DMS153 treated with DMSO at 0.1 percent for 48 hours (cell line): ENCODE results near the gene KCNT1.

Experiments
- DNase-seq: peaks from one replicate; lab custom pipeline; 2025; ENCODE audit not compliant: unreplicated experiment; lab: John Stamatoyannopoulos, UW

KCNT1 gene

DNA sequence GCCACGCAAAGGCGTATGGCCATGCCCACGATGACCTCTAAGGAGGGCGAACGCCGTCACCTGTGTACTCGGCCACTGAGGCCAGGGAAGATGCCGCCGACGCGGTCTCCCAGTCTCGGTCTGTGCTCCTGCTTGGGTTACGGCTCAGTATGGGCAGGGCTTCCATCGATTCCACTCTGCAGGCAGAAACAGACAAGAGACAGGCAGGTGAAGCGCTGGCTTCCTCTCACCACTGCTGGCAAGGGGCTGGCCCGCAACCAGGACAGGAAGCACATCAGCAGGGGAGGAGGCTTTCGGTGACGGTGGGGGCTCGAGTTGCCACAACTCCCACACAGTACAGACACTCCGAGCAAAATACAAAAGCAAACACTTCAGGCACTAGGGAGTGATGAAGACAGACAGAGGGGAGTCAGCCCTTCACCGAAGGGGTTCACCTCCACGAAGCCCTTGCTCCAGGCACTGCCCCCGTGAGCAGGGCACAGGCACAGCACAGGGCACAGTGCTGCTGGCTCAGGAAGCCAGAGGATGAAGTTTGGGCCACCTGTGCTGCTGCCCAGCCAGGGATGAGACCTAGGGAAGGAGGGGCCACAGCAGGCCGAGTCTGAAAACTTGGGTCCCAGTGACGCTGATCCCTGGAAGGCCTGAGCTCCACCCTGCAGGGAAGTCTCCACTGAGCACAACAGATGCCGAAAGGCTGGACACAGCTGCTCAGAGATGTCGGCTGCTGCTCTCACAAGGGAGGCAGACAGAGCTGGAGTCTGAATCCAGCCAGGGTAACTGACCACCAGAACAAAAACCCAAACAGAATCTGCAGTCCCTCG lies 114.1 kb downstream of the KCNT1 start:
- no peak for DNase-seq

DNA sequence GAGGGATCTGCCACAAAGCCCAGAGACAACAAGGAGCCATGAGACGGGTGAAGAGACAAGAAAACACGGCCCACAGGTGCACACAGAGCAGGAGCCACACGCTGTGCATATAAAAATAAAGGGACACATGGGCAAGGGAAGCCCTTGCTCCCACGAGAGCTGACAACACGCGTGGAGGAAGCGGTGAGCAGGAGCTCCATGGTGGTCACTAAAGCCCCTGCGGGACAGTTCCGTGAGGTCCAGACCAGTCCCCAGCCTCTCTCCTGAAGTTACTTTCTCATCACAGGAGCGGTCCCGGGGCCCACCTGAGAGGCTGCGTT lies 114.6 kb downstream of the KCNT1 start:
- DNase-seq = no peak

DNA sequence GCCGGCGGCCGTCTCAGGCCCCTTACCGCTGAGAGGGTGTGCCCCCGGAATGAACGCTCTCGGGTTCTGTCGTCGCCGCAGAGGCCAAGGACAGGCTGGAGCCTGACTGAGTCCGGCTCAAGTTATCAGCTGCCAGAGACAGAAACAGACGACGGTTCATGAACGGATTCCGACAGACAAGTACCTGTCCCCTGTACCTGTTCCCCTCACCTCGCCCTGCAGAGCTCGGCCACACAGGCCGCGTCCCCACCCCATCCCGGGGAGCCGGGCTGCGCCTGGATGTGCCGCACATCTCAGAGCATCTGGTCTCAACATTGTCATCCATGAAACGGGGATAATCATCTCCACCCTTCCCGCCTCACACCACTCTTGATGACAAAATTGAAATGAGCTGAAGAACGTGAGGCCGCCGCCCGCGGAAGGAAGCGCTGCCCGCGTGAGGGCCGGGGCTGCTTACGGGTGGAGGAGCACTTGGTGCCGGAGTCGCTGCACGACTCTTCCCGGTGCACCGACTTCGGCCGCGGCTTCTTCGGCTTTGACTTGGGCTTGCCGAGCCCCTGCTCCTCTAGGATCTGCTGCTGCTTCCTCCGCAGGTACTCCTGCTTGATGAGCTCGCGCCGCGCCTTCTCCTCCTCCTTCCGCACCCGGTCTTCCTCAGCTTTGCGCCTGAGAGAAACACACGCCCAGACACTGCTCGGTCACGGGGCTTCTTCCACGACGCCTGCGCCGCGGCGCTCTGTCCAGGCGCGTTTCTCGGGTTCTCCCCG lies 116.1 kb downstream of the KCNT1 start:
- DNase-seq = no peak

DNA sequence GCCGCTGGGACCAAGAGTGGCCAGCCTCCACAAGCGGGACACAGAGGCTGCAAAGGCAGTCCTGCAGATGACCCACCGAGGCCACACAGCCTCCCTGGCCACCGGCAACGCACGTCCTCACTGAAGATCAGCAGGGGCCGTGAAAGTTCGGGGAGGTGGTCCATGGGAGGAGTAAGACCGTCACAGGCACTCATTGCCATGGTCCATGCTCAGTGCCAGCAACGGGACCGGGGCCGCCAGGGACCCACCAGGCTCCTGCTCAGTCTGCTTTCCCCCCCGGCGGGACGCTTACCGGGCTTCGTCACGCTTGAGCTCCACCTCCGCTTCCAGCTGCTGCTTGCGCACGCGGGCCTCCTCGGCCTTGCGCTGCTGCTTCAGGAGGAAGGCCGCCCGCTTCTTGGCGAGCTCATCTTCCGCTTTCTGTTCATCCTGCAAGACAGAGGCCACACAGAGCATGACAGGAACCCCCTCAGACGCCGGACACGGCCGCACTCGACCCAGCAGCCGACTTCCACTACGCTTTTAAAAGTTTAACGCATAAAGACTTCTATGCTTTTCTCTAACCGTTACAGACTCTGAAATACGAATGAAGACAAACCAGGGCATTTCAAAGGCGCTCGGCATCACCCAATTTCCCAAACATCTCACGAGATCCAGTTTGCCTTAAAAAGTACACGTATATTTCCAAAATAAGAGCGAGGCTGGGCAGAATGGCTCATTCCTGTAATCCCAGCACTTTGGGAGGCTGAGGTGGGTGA lies 116.9 kb downstream of the KCNT1 start:
- DNase-seq = no peak

DNA sequence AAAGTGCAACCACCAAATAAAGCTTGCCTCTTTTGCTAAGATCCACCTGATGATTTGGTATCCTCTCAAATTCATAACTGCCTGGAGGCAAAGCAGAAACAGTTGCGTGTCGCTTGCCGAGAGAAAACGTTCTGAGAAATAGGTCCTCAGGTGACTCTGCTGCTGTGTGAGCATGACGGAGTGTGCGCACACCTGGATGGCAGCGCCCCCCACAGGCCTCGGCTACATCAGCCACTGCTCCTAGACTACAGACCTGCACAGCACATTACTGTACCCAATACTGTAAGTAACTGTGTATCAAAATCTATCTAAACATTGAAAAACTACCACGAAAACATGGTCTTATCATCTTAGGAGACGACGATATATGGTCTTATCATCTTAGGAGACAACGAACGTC lies 117.9 kb downstream of the KCNT1 start:
- DNase-seq = no peak

DNA sequence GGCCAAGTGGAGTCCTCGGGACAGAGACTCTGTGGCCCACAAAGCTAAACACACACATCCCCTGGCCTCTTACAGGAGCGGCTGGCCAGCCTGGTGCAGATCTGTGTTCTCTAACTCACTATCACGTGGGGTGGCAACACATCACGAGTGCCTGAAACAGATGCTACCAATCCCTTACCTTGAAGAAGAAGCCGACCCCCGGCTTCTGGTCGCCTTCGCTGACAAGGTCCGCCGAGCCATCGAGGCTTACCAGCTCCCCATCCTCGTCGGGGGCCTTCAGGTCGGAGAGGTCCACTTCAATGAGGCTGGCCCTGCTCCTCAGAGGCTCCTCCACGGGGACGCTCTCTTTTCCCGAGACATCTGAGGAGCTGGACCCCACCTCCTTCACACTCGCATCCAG lies 118.7 kb downstream of the KCNT1 start:
- DNase-seq = no peak

DNA sequence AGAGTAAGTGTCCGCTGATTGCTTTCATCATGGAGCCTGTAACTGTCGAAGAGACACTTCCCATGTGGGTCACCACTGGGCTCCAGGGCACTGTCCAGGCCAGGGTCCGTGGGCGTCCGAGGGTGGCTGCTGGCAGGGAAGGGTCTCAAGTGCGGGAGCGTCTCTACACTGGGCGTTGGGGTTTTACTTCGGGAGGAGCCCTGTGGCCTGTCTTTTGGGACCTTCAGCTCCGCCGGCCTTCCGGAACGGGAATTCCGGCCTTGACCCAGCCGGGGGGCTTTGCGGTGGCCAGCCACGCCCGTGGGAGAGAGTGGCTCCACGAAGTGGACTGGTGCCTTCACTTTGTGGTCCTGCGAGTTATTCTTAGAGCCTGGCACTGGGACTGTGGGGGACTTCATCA lies 119.1 kb downstream of the KCNT1 start:
- DNase-seq = no peak

DNA sequence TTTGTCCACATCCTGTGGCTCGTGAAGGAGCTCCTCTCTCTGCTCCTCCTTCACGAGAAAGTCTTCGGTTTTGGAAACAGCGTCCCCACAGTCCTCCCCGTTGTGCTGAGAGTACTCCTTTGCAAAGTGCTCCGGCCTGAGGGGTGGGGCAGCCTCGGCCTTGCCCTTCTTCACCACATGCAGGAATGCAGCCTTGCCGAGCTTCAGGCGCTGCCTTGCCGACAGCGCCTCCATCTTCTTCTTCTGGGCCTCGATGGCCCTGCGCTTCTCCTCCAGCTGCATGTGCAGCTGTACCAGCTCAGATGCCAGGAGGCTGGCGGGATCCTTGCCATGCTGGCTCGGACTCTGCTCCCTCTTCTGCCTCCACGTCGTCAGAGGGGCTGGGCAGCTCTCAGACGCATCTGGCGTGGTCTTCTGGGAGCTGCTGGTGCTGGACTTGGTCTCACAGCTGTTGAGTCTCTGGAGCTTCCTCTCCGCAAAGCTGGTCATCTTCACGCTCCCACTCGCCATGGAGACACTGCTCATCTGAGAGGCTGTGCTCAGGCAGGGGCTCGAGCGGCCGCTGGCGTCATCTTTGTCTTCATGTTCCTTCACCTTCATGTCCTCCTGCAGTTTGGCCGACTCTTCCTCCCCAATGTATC lies 119.9 kb downstream of the KCNT1 start:
- DNase-seq = no peak

DNA sequence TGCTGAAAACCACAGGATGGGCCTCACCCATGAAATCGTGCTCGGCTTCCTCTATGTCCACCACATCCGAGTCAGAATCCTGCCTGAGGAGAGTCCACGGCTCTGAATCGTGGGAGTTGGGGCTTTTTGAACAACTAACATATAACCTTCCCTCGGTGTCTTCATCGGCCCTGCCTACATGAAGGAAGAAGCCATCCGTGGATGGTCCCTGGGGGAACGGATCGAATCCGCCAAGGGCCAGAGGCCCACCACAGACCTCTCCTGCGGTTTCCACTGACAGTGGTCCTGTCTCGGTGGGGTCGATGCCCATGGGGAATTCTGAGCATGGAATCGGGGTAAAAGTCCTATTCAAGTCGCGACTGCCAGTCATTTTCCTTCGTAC lies 120.4 kb downstream of the KCNT1 start:
- no peak for DNase-seq

DNA sequence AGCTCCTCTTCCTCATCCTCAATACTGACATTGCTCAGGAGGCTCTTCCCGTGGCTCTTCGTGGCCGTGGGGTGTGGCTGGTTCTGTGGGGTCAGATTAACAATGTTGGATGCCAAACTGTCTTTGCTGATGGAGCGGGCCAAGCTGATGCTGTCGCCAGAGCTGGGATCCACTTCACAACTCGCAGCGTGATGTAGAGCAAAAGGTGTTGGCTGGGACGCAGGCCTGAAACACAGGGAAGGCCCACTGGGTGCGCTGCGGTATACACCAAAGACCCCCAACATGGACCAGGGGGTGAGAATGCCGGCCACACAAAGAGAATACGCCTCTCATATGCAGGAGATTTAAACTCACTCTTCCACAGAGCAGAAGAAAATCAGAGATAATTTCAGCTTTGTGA lies 121.1 kb downstream of the KCNT1 start:
- DNase-seq = no peak

DNA sequence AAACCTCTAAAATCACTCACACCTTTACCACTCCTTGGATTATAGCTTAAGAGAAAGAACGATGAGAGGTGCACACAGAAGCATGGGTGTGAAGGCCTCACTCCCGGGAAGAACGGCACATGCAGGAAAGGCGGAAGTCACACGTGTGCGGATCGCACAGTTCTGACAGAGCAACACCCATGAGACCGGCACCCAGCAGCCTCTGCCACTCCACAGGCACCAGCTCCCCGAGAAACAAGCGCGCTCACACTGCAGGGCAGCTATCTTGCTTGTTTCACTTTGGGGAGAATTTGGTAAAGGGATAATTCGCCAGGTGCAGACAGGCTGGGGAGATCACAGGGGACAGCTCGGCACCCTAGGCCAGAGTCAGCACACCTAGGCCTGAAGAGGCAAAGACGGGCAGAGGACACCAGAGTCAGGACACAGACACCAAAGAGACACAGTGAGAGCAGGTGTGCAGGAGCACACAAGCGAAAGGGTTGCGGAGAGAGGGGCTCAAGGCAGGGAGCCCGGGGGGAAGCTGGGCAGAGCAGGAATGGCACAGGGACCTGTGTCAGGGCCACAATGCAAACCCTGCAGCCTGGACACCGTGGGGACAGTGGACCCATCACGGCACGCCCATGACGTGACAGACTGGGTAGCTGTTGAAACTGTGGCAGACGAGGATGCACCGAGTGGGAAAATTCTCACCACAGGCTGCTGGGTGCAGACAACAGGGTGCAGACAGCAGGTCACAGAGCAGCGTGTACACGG lies 123.6 kb downstream of the KCNT1 start:
- DNase-seq = no peak

DNA sequence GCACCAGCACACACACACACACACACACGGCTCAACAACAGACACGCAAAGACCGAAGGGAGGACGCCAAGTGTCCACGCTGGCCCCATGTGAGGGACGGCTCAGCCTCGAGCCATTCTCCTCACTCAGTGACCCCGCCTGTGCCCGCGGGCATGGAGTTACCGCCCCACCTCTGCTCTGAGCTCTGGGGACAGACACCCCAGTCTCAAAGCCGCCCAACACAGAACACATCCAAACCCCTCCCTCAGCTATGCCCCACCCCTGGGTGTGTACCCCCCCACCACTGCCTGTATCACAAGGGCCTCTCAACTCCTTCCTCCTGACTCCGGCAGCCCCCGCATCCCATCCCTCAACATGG lies 124.2 kb downstream of the KCNT1 start:
- no peak for DNase-seq

DNA sequence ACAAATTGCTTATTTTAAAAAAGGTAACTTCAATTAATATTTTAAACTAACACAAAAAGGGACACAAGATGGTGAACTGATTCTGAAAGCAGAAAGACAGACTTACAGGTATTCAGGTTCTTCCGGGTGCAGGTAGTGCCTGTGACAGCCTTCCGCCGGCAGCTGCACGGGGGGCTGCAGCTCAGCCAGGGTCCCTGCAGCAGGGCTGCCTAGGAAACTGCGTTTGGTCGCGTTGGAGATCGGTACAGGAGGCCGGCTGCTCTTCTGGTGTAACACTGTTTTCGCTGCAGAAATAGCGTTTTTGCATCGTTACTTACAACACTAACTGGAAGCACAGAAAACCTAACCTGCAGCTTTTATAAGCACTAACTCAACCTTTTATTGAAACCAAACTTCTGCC lies 125.3 kb downstream of the KCNT1 start:
- no peak for DNase-seq

DNA sequence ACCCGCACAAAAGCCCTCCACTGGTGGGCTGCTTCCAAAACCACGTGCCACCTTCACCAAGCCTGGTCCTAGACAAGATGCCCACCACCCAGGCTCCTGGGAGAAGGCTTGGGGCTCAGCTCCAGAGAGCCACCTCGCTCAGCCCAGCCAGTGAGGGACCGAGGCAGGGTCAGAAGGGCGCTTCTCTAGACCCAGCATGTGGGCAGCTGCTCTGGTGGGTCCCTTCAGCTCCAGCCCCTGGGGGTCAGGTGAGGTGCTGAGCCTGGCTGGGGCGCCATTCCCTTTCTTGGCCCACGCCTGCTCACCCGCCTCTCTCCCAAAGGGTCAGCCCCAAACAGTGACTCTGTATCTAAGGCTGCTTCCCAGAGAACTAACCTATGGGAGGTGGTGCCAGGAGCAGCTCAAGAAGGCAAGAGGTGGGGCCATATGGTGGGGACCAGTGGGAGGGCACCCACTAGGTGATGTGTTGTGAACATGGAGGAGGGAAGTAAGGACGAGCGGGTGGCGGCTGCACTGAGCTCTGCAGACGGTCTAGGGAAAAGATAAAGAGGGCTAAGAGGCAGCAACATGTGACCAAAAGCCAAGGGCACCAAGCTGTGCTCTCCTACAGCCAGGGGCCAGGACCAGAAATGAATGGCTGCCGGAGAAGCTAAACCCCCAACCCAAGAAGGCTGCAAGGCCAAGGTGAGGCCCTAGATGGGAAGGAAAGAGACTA lies 126.0 kb downstream of the KCNT1 start:
- DNase-seq = no peak

DNA sequence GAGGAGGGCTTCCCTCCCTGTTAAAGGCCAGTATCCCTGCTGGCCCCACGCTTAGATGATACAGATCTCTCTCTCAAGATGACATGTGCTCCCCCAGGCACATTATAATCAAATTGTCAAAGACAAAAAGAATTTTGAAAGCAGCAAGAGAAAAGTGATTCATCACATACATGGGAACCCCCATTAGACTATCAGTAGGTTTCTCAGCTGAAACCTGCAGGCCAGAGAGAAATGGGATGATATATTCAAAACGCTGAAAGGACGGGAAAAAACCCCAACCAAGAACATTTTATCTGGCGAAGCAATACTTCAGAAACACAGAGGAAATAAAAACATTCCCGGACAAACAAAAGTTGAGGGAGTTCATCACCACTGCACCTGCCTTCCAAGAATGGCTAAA lies 126.7 kb downstream of the KCNT1 start:
- no peak for DNase-seq

DNA sequence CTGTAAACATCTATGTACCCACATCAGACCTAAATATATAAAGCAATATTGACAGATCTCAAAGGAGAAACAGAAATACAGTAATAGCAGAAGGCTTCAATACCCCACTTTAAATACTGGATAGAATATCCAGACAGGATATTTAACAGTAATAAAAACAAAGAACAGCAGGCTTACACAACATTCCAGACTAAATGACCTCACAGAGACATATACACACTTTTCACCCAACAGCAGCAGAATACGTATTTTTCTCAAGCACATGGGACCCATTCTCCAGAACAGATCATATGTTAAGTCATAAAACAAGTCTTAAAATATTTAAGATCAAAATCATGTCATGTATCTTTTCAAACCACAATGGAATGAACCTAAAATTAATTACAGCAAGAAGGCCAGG lies 128.5 kb downstream of the KCNT1 start:
- no peak for DNase-seq

DNA sequence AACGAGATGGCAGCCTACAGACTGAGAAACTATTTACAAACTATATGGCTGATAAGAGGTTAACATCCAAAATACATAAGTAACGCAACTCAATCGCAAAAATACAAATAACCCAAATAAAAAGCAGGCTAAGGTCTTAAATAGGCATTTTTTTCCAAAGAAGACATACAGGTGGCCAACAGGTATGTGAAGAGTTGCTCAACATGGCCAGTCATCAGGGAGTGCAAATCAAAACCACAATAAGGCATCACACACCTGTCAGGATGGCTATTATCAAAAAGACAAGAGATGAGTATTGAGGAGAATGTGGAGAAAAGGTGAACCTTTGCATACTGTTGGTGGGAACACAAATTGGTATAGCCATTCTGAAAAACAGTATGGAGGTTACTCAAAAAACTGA lies 131.9 kb downstream of the KCNT1 start:
- no peak for DNase-seq

DNA sequence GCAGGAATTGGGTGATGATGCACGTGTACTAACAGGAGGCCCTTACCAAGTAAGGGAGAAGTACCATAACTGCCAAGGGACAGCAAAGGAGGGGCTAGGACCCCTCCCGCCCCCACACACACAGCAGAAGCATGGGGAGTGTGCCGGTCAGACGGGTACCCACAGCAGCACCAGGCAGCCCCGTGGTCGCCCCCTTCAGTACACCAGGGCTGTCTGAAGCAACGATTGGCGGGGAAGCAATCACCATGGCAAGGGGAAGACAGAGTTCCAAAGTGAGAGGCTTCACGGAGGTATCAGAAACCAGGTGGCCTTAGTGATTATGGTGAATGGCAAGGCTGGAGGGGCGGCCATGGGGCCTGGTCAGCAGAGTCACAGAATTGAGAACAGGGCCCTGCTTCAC lies 133.1 kb downstream of the KCNT1 start:
- no peak for DNase-seq

DNA sequence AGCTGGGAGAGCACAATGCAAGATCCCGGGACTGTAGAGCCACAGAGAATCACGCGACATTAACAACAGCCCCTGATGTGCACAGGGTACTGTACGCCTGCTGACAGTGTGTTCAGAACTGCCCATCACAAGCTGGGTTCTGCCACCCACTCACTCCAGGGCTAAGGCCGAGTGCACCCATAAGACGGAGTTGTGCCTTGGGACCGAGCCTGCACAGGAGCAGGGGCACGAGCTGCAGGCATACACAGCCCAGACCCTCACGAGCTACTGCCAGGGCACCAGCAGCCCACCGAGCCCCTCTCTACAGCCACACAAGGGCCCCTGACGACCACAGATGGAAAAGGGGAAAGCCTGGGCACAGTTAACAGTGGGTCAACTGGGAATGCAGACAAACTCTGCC lies 137.5 kb downstream of the KCNT1 start:
- no peak for DNase-seq

DNA sequence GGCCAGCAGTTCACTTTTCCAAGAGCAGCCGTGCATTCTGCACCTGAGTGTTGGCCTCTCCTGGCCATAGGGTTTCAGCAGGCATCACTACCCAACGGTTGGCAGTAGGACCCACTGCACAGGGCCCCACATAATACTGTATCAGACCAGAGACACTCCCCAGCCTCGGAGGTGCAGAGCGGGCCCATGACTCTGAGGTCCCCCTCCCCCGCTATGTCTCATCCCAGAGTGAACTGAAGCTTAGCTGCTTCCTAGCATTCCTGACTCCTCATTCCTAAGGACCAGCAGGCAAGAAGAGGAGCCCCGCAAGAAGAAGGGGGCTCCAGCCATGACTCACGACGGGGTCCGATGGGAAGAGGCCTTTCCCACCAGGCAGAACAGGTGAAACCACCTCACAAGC lies 138.1 kb downstream of the KCNT1 start:
- no peak for DNase-seq
